DND-41 (cell line): Measurements from ENCODE around the gene C17orf78.
"Not testable (repeated sequence)": the region's sequence is repeated elsewhere in the genome, so short reads cannot be mapped to it uniquely, and the experiment has no call there.

Experiments used
- ATAC-seq: fragments of 200-7000 bp; cut with Tn5 transposase; 3 replicates; pipeline ENCODE4 v1.9.1; 2021; ENCODE audit warnings: low read depth; ENCODE audit not compliant: insufficient read depth
- DNase-seq: peaks from one replicate; pipeline ENCODE4 v3.0.0-alpha.2; 2020
- H2AFZ ChIP-seq: 2 replicates; pipeline ENCODE4 v1.6.0; 2012; ENCODE audit warnings: low read depth, low read length
- H3K27ac ChIP-seq: 2 replicates; pipeline ENCODE4 v1.5.1; 2012; ENCODE audit warnings: low read length, inconsistent platforms
- H3K27me3 ChIP-seq: fragments of 200-600 bp; sonication (generic); 2 replicates; pipeline ENCODE4 v1.6.0; 2012; ENCODE audit warnings: low read length, mild to moderate bottlenecking, inconsistent platforms; ENCODE audit not compliant: insufficient read depth, poor library complexity
- H3K36me3 ChIP-seq: 2 replicates; pipeline ENCODE4 v1.5.1; 2012; ENCODE audit warnings: low read length, inconsistent platforms; ENCODE audit not compliant: insufficient read depth
- H3K4me1 ChIP-seq: 2 replicates; pipeline ENCODE4 v1.5.1; 2012; ENCODE audit warnings: mild to moderate bottlenecking, low read length; ENCODE audit not compliant: insufficient read depth
- H3K4me2 ChIP-seq: 2 replicates; pipeline ENCODE4 v1.6.0; 2012; ENCODE audit warnings: mild to moderate bottlenecking, moderate library complexity, low read length, inconsistent platforms; ENCODE audit not compliant: insufficient read depth
- H3K4me3 ChIP-seq, 2 experiments: fragments of 200-600 bp in 1 of 2; shearing (Covaris generic) in 1 of 2; 2 replicates each; pipeline ENCODE4 v1.5.1; 2012 to 2016; ENCODE audit warnings: inconsistent platforms in 2 of 2, low read length in 2 of 2, mild to moderate bottlenecking in 2 of 2, low read depth in 1 of 2, moderate library complexity in 1 of 2
- H3K79me2 ChIP-seq: 2 replicates; pipeline ENCODE4 v1.6.0; 2012; ENCODE audit warnings: low read length, inconsistent platforms; ENCODE audit not compliant: insufficient read depth
- H3K9ac ChIP-seq: 2 replicates; pipeline ENCODE4 v1.6.0; 2012; ENCODE audit warnings: low read depth, mild to moderate bottlenecking, inconsistent platforms, low read length, moderate library complexity
- H3K9me3 ChIP-seq: 2 replicates; pipeline ENCODE4 v1.5.1; 2012; ENCODE audit warnings: low read length, moderate library complexity, mild to moderate bottlenecking, inconsistent platforms; ENCODE audit not compliant: insufficient read depth, severe bottlenecking
- H4K20me1 ChIP-seq: 2 replicates; pipeline ENCODE4 v1.6.0; 2012; ENCODE audit warnings: low read length; ENCODE audit not compliant: insufficient read depth
- CTCF ChIP-seq: IDR thresholded peaks from 2 replicates; pipeline ENCODE4 v1.5.1; 2012; ENCODE audit warnings: borderline replicate concordance, low read length, moderate library complexity, mild to moderate bottlenecking; ENCODE audit not compliant: poor library complexity, severe bottlenecking; ENCODE audit errors: extremely low read depth
- EZH2 ChIP-seq: IDR thresholded peaks from 3 replicates; pipeline ENCODE4 v1.6.1; 2012; ENCODE audit warnings: borderline replicate concordance, low read depth, mild to moderate bottlenecking, moderate library complexity, low read length, inconsistent platforms; ENCODE audit not compliant: severe bottlenecking

The C17orf78 gene

GRCh38 chr17:37356796-37357569, 18.8 kb upstream of the C17orf78 start:
- H3K4me1 ChIP-seq = peaks cover 26% of the 10 kb centered on the region
- not testable (repeated sequence) for DNase-seq, H2AFZ ChIP-seq, H3K27me3 ChIP-seq, H3K36me3 ChIP-seq, H3K9me3 ChIP-seq, H4K20me1 ChIP-seq, ATAC-seq, H3K27ac ChIP-seq
- peaks cover 67% of the 10 kb centered on the region for H3K79me2 ChIP-seq
- H3K4me3 ChIP-seq = 0 out of 4 replicates have a peak overlapping the region, but pooled peaks of 1 of the 2 experiments have one; percentile 96
- H3K4me2 ChIP-seq = peak overlapping the region; percentile 92
- H3K9ac ChIP-seq = peak overlapping the region; percentile 92; the same call in 1 of the 2 replicates

GRCh38 chr17:37358098-37358829, 17.5 kb upstream of the C17orf78 start:
- Histone ChIP-seq H3K36me3 (peaks cover 6% of the 10 kb centered on the region), H3K4me2 (peak overlapping the region; percentile 92), H3K79me2 (peaks cover 54% of the 10 kb centered on the region), H3K9ac (peak overlapping the region; percentile 92), H3K27ac (peak overlapping the region; percentile 85), H3K27me3 (no peaks in the 10 kb centered on the region), H3K9me3 (no peaks in the 10 kb centered on the region), H4K20me1 (peaks cover 8% of the 10 kb centered on the region; the same call in 1 of the 2 replicates), H3K4me1 (peaks cover 26% of the 10 kb centered on the region), H3K4me3 (peak overlapping the region; percentile 82 to 96), H2AFZ (peak overlapping the region; percentile 92)
- TF ChIP-seq CTCF (no peak), EZH2 (no peak)
- DNase-seq (peak; percentile 65), ATAC-seq (peak; percentile 39)

GRCh38 chr17:37358830-37359681, 16.7 kb upstream of the C17orf78 start:
- H3K79me2 ChIP-seq = peaks cover 46% of the 10 kb centered on the region

More at GRCh38 chr17:37358830-37359681, 16.7 kb upstream of the C17orf78 start:
- peaks cover 26% of the 10 kb centered on the region for H3K4me1 ChIP-seq
- H3K36me3 ChIP-seq = peaks cover 6% of the 10 kb centered on the region
- peak; percentile 95 for DNase-seq
- peak overlapping the region; percentile 92 for H2AFZ ChIP-seq
- H3K9me3 ChIP-seq = no peaks in the 10 kb centered on the region
- no peak for TF ChIP-seq EZH2
- TF ChIP-seq CTCF = peak; percentile 27
- peak overlapping the region; percentile 92 for H3K9ac ChIP-seq
- H3K4me3 ChIP-seq = peak overlapping the region; percentile 82 to 96
- H3K27ac ChIP-seq = peak overlapping the region; percentile 85
- no peaks in the 10 kb centered on the region for H3K27me3 ChIP-seq
- peak; percentile 93 for ATAC-seq
- peaks cover 4% of the 10 kb centered on the region; the same call in 1 of the 2 replicates for H4K20me1 ChIP-seq
- H3K4me2 ChIP-seq = peak overlapping the region; percentile 92
